HepG2 (cell line): ENCODE data around the gene KDELR3. TPM values are rescaled to one million over a fixed set of nuclear protein-coding genes. Genes with fewer than 3 reads are reported as not detected.

ENCODE experiments used
- ATAC-seq: fragments of 200-7000 bp; cut with Tn5 transposase; 3 replicates; pipeline ENCODE4 v1.9.1; 2020; ENCODE audit warnings: mild to moderate bottlenecking, moderate library complexity
- BruUV-seq: library from RNA; stranded (reverse); fragments of 400-500 nt; replicated peaks from 2 replicates; lab custom pipeline; 2021; lab: Mats Ljungman, UMichigan
- CTCF ChIA-PET: fragments of 300-600 bp; formaldehyde crosslinking; extraction: SDS; loops from one replicate; lab custom pipeline; 2021; ENCODE audit warnings: low total read pairs, inconsistent platforms, low intra/inter-chr PET ratio; lab: Yijun Ruan, JAX
- POLR2A ChIA-PET: fragments of 350-600 bp; sonication (Branson Sonifier 250); formaldehyde crosslinking; loops from one replicate; lab custom pipeline; 2020; ENCODE audit warnings: antibody characterized with exemption, inconsistent platforms; lab: Yijun Ruan, JAX
- DNase-seq: peaks from one replicate; pipeline ENCODE4 v3.0.0-alpha.2; 2015; ENCODE audit warnings: low spot score
- FAIRE-seq: peaks from 3 replicates; lab custom pipeline; 2011; peaks lifted over from hg19 to GRCh38; lab: Jason Lieb, UNC
- H2AFZ ChIP-seq: one replicate; pipeline ENCODE4 v1.6.1; 2011; ENCODE audit warnings: low read length, inconsistent platforms
- H3K27ac ChIP-seq: fragments of 300-600 bp; 3 replicates; pipeline ENCODE4 v1.8.0; 2011; ENCODE audit warnings: mixed run types, mild to moderate bottlenecking, mixed read lengths, low read length, inconsistent platforms; ENCODE audit not compliant: insufficient read depth; ENCODE audit errors: extremely low read length
- H3K27me3 ChIP-seq, 2 experiments: fragments of 200-600 bp in 1 of 2; 2 replicates in 1 of 2; 3 replicates in 1 of 2; pipeline versions ENCODE4 v1.6.0 to v1.8.0; 2011; ENCODE audit warnings: low read length in 2 of 2, mild to moderate bottlenecking in 2 of 2, moderate library complexity in 2 of 2, inconsistent platforms in 1 of 2; ENCODE audit not compliant: insufficient read depth in 2 of 2, control insufficient read depth in 1 of 2
- H3K36me3 ChIP-seq, 2 experiments: fragments of 200-600 bp in 1 of 2; replicated peaks in 1 of 2; 2 replicates in 1 of 2; 3 replicates in 1 of 2; pipeline versions ENCODE4 v1.5.1 to v1.8.0; 2011; ENCODE audit warnings: low read length in 2 of 2, inconsistent platforms in 1 of 2; ENCODE audit not compliant: insufficient read depth in 2 of 2, control insufficient read depth in 1 of 2
- H3K4me1 ChIP-seq: 2 replicates; pipeline ENCODE4 v1.5.1; 2012; ENCODE audit warnings: low read length, inconsistent platforms; ENCODE audit not compliant: insufficient read depth
- H3K4me2 ChIP-seq: 2 replicates; pipeline ENCODE4 v1.6.0; 2011; ENCODE audit warnings: low read depth, low read length, inconsistent platforms
- H3K4me3 ChIP-seq, 3 experiments: fragments of 200-600 bp in 1 of 3; sonication (generic), shearing (Covaris generic) in 1 of 3; replicated peaks in 1 of 3; 2 replicates each; pipeline ENCODE4 v1.5.1; 2011 to 2016; ENCODE audit warnings: low read length in 3 of 3, inconsistent platforms in 2 of 3, low read depth in 2 of 3, mild to moderate bottlenecking in 2 of 3, control low read depth in 1 of 3, mixed read lengths in 1 of 3; ENCODE audit not compliant: insufficient read depth in 1 of 3
- H3K79me2 ChIP-seq: one replicate; pipeline ENCODE4 v1.6.1; 2011; ENCODE audit warnings: low read length, inconsistent platforms; ENCODE audit not compliant: insufficient read depth
- H3K9ac ChIP-seq: 2 replicates; pipeline ENCODE4 v1.6.0; 2011; ENCODE audit warnings: mild to moderate bottlenecking, low read depth, low read length, inconsistent platforms; ENCODE audit not compliant: insufficient read depth
- H3K9me3 ChIP-seq: 2 replicates; pipeline ENCODE4 v1.5.1; 2012; ENCODE audit warnings: mild to moderate bottlenecking, low read length
- H4K20me1 ChIP-seq: 2 replicates; pipeline ENCODE4 v1.6.0; 2011; ENCODE audit warnings: inconsistent platforms, mild to moderate bottlenecking, low read length, moderate library complexity; ENCODE audit not compliant: insufficient read depth
- KLF12 ChIP-seq: sonication (generic); formaldehyde crosslinking; IDR thresholded peaks from 2 replicates; pipeline ENCODE4 v1.4.0; 2020; ENCODE audit warnings: missing genetic modification reagents, borderline replicate concordance
- PPARG ChIP-seq: conservative IDR thresholded peaks from 2 replicates; pipeline ENCODE4 v1.6.1; 2016; ENCODE audit warnings: missing biosample characterization, missing genetic modification reagents
- WIZ ChIP-seq: sonication (generic); formaldehyde crosslinking; IDR thresholded peaks from 2 replicates; pipeline ENCODE4 v1.5.1; 2020; ENCODE audit warnings: mild to moderate bottlenecking, missing genetic modification reagents
- ZFP36 ChIP-seq: fragments of 150-350 bp; IDR thresholded peaks from 2 replicates; pipeline ENCODE4 v1.6.1; 2018; ENCODE audit warnings: borderline replicate concordance, low read length, low read depth; ENCODE audit not compliant: partially characterized antibody
- ZFYVE20 ChIP-seq: sonication (generic); formaldehyde crosslinking; IDR thresholded peaks from 2 replicates; pipeline ENCODE4 v1.8.0; 2023; ENCODE audit warnings: low read depth, mild to moderate bottlenecking, moderate library complexity, missing genetic modification reagents, borderline replicate concordance
- ZIK1 ChIP-seq: sonication (generic); formaldehyde crosslinking; IDR thresholded peaks from 2 replicates; pipeline ENCODE4 v1.5.0; 2020; ENCODE audit warnings: mild to moderate bottlenecking, low read depth, missing genetic modification reagents, borderline replicate concordance
- ZNF256 ChIP-seq: sonication (generic); formaldehyde crosslinking; conservative IDR thresholded peaks from 2 replicates; pipeline ENCODE4 v1.4.0; 2020; ENCODE audit warnings: missing genetic modification reagents
- ZNF558 ChIP-seq: sonication (generic); formaldehyde crosslinking; IDR thresholded peaks from 2 replicates; pipeline ENCODE4 v1.9.0; 2022; ENCODE audit warnings: mild to moderate bottlenecking, missing genetic modification reagents, borderline replicate concordance
- WGBS: methylation state at CpG from one replicate; pipeline ENCODE4 v1.1.6; 2017; ENCODE audit warnings: low lambda C conversion rate; 5-methylcytosine and 5-hydroxymethylcytosine counted together
- in situ Hi-C: cut with HindIII; loops from 2 replicates; pipeline ENCODE4 v1.10.0; 2017; ENCODE audit warnings: low pct_unique_long_range_greater_than_20kb; ENCODE audit not compliant: extremely low pct_ligation_motif_present
- intact Hi-C: fragments of 100-400 bp; cut with micrococcal nuclease; formaldehyde crosslinking; loops from one replicate; pipeline ENCODE4 v1.10.0; 2022; ENCODE audit not compliant: unreplicated experiment
- polyA plus RNA-seq, 8 experiments: library from polyadenylated mRNA; depleted of rRNA in 3 of 8; stranded (reverse) in 7 of 8; unstranded in 1 of 8; fragments of >200 nt; fragmentation: Illumina TruSeq in 4 of 8; extraction: Trizol in 4 of 8; gene quantifications; 2 replicates each; pipeline versions ENCODE4 v1.2.1 to v1.2.3, GENCODE V29; 2011 to 2016; ENCODE audit warnings: low read depth in 4 of 8, missing spikeins in 1 of 8, mixed read lengths in 1 of 8; ENCODE audit not compliant: insufficient read depth in 1 of 8
- total RNA-seq, 5 experiments: library from RNA; depleted of rRNA; stranded (reverse); fragments of >200 nt; fragmentation: Illumina TruSeq; extraction: Trizol; gene quantifications; 2 replicates each; pipeline ENCODE4 v1.2.3, GENCODE V29; 2016; ENCODE audit warnings: low read depth in 1 of 5
- TF ChIP-seq, protein P1 (sequence below): sonication (generic); formaldehyde crosslinking; IDR thresholded peaks from 2 replicates; pipeline ENCODE4 v1.5.1; 2020; ENCODE audit warnings: missing genetic modification reagents, mild to moderate bottlenecking, borderline replicate concordance
- TF ChIP-seq, protein P2 (sequence below): IDR thresholded peaks from 2 replicates; pipeline ENCODE4 v1.6.1; 2016; ENCODE audit warnings: low read depth, borderline replicate concordance

KDELR3 gene
- total and polyA plus RNA-seq, 2 of the 13 experiments (the other 11 are each of a cell fraction or from before 2014, with no cell fraction given), result 24.2 to 65.7 TPM

DNA sequence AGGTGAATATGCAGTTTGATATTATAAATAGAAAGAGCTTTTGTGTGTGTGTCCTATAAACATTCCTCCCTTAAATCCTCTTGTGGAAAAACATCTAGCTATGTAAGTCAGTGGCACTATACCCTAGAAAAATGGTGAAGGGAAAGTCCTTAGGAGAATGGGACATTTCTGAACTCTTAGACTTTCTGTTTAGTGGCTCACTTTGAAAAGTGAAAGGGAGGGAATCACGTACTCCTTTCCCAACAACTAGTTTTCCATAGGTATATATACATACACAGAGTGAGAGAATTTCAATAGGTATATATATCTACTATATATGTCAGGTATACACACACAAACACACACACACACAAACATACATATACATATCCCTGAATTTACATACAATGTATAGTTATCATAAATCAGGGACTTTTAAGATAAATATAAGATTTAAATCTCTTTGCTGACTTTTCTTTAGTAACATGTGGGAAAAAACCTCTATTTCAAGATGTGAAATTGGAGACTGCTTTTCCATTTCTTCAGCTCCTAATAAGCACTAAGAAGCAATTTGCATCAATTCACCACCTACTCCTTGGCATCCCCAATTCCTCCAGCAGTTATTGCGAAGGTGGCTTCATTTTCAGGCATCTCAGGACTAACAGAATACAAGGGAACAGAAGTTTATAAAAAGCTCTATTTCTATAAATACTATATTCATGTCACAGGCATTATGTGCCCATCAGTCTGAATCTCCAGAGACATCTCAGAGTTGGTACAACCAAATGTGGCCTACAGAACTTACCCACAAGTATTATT, 51.8 kb downstream of the KDELR3 start:
- no peaks in the 10 kb centered on the region for H3K9me3 ChIP-seq
- no peaks in the 10 kb centered on the region for H3K4me1 ChIP-seq
- no peaks in the 10 kb centered on the region for H4K20me1 ChIP-seq
- no peak for ATAC-seq
- CTCF ChIA-PET, result no interaction called here
- BruUV-seq, result no TSS peak
- POLR2A ChIA-PET, result no interaction called here
- no peak for FAIRE-seq
- no peak overlapping the region for H3K4me3 ChIP-seq
- H3K27ac ChIP-seq, result no peak overlapping the region
- no peak overlapping the region for H3K9ac ChIP-seq
- 32% methylated on average over 2 of the region's 2 CpGs for WGBS
- no peaks in the 10 kb centered on the region for H3K79me2 ChIP-seq
- TF ChIP-seq PPARG (CRISPR knock-in tag) (no peak), ZNF256 (CRISPR knock-in tag) (no peak), ZNF558 (CRISPR knock-in tag) (no peak), ZIK1 (CRISPR knock-in tag) (no peak), KLF12 (no peak), ZFP36 (no peak), WIZ (no peak), ZFYVE20 (CRISPR knock-in tag) (no peak)
- TF ChIP-seq, protein P1, sequence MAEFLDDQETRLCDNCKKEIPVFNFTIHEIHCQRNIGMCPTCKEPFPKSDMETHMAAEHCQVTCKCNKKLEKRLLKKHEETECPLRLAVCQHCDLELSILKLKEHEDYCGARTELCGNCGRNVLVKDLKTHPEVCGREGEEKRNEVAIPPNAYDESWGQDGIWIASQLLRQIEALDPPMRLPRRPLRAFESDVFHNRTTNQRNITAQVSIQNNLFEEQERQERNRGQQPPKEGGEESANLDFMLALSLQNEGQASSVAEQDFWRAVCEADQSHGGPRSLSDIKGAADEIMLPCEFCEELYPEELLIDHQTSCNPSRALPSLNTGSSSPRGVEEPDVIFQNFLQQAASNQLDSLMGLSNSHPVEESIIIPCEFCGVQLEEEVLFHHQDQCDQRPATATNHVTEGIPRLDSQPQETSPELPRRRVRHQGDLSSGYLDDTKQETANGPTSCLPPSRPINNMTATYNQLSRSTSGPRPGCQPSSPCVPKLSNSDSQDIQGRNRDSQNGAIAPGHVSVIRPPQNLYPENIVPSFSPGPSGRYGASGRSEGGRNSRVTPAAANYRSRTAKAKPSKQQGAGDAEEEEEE (CRISPR knock-in tag), result no peak
- TF ChIP-seq, protein P2, sequence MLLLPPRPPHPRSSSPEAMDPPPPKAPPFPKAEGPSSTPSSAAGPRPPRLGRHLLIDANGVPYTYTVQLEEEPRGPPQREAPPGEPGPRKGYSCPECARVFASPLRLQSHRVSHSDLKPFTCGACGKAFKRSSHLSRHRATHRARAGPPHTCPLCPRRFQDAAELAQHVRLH (CRISPR knock-in tag), result no peak
- in situ Hi-C loops, result loop anchor here (10.0 kb wide), 1 partner anchor 465 kb away; the partner anchor contains the start of gene PICK1
- intact Hi-C loops, result no loop called here
- no peak overlapping the region for H2AFZ ChIP-seq
- no peak overlapping the region for H3K4me2 ChIP-seq
- H3K27me3 ChIP-seq, result no peaks in the 10 kb centered on the region; a peak in 1 of 5 replicates
- no peaks in the 10 kb centered on the region for H3K36me3 ChIP-seq
- no peak for DNase-seq
